Loucy (cell line): ENCODE results near the gene MTNR1B.

Source experiments
- EZH2phosphoT487 ChIP-seq: fragments of 200-600 bp; IDR thresholded peaks from 2 replicates; pipeline ENCODE4 v1.6.1; 2018; ENCODE audit warnings: antibody characterized with exemption, mild to moderate bottlenecking, moderate library complexity, borderline replicate concordance
- TF ChIP-seq, protein P1 (sequence below): fragments of 200-600 bp; sonication (generic); conservative IDR thresholded peaks from 2 replicates; pipeline ENCODE4 v1.5.1; 2014; ENCODE audit warnings: mild to moderate bottlenecking, antibody characterized with exemption, low read length

GRCh38 chr11:93000511-93001476 lies 31.3 kb downstream of the MTNR1B start:
- TF ChIP-seq, protein P1, sequence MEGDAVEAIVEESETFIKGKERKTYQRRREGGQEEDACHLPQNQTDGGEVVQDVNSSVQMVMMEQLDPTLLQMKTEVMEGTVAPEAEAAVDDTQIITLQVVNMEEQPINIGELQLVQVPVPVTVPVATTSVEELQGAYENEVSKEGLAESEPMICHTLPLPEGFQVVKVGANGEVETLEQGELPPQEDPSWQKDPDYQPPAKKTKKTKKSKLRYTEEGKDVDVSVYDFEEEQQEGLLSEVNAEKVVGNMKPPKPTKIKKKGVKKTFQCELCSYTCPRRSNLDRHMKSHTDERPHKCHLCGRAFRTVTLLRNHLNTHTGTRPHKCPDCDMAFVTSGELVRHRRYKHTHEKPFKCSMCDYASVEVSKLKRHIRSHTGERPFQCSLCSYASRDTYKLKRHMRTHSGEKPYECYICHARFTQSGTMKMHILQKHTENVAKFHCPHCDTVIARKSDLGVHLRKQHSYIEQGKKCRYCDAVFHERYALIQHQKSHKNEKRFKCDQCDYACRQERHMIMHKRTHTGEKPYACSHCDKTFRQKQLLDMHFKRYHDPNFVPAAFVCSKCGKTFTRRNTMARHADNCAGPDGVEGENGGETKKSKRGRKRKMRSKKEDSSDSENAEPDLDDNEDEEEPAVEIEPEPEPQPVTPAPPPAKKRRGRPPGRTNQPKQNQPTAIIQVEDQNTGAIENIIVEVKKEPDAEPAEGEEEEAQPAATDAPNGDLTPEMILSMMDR: no peak
- TF ChIP-seq EZH2phosphoT487: no peak
